Measurements from ENCODE around the gene YBX2.

- no peak for TF ChIP-seq EZH2 (IDR thresholded peaks at IDR 0.05; ENCODE audit: insufficient read depth, poor library complexity, severe bottlenecking)
- TF ChIP-seq EZH2phosphoT487 (IDR thresholded peaks at IDR 0.05; ENCODE audit: insufficient read depth, low read depth) = no peak
These were observed 44.6 kb downstream of the YBX2 start for GRCh38 chr17:7249830-7250229.
